Right lung (tissue), 5 donors: ENCODE results near the gene UBE2M. TPM values are rescaled to one million over a fixed set of nuclear protein-coding genes. Genes with fewer than 3 reads are reported as not detected.
A peak's percentile ranks its signal among the peaks of the same experiment; 100 is the strongest.

Experiments
- DNase-seq, 2 donors: peaks; one replicate each; pipeline ENCODE4 v3.0.0-alpha.2; 2013
- polyA plus RNA-seq, 5 donors: library from polyadenylated mRNA; unstranded; fragments of 120-200 nt; gene quantifications; one replicate each; pipeline versions ENCODE4 v1.2.1 to v1.2.3, GENCODE V29; 2013; ENCODE audit warnings: inconsistent platforms in 1 of 5, low replicate concordance in 1 of 5; ENCODE audit not compliant: insufficient read length in 5 of 5, insufficient read depth in 1 of 5

UBE2M gene
- polyA plus RNA-seq, 5 donors, result 64.8 to 90.5 (median 77.1) TPM

GRCh38 chr19:58572026-58572817, 13.8 kb upstream of the UBE2M start:
- no peak for DNase-seq

GRCh38 chr19:58571575-58571947, 13.2 kb upstream of the UBE2M start:
- no peak for DNase-seq

GRCh38 chr19:58570770-58571574, 12.6 kb upstream of the UBE2M start:
- no peak for DNase-seq

- DNase-seq, result no peak
Observed at GRCh38 chr19:58569943-58570670, 11.7 kb upstream of the UBE2M start.

GRCh38 chr19:58569191-58569942, 11.0 kb upstream of the UBE2M start:
- DNase-seq, result no peak

- DNase-seq, result no peak
Observed at GRCh38 chr19:58568453-58569130, 10.2 kb upstream of the UBE2M start.

GRCh38 chr19:58566989-58567388, 8.6 kb upstream of the UBE2M start:
- no peak for DNase-seq

GRCh38 chr19:58563823-58564222, 5.4 kb upstream of the UBE2M start:
- DNase-seq, result no peak

- no peak for DNase-seq
Observed at GRCh38 chr19:58563034-58563573, 4.7 kb upstream of the UBE2M start.

GRCh38 chr19:58562122-58563033, 4.0 kb upstream of the UBE2M start:
- DNase-seq, result peak in 1 of 2 donors; percentile 42

- no peak for DNase-seq
Observed at GRCh38 chr19:58561373-58562121, 3.1 kb upstream of the UBE2M start.

GRCh38 chr19:58560921-58561320, 2.5 kb upstream of the UBE2M start:
- no peak for DNase-seq

GRCh38 chr19:58560007-58560887, 1.8 kb upstream of the UBE2M start:
- no peak for DNase-seq

- DNase-seq, result peak; percentile 89 to 90
Observed at GRCh38 chr19:58559275-58560006, 1.0 kb upstream of the UBE2M start.

- DNase-seq, result peak; percentile 98
Observed at GRCh38 chr19:58558623-58559274, 338 bp upstream of the UBE2M start.
